Middle frontal gyrus (tissue), 1 donor: ENCODE results near the gene SAP30BP.

Experiments used
- DNase-seq: peaks from one replicate; pipeline ENCODE4 v3.0.0-alpha.2; 2015; ENCODE audit warnings: low spot score; ENCODE audit errors: extremely low spot score

SAP30BP gene

DNA sequence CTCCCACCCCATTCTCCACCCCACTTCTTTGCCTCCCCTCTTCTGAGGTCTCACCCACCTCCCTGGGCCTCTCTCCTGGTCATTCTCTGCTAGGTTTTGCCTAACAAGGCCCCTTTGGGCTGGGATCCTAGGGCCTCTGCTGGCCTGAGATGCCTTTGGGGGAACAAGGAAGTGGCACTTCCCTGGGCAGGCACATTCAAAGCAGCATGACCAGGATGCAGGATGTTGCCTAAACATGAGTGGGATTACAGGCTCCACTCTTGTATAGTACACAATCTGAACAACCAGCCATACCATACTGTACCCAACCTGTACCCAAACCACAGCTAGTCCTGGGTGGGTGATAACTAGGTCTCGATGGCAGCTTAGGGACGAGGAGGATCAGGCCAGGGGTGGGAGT is 88.9 kb downstream of the SAP30BP start:
- no peak for DNase-seq

DNA sequence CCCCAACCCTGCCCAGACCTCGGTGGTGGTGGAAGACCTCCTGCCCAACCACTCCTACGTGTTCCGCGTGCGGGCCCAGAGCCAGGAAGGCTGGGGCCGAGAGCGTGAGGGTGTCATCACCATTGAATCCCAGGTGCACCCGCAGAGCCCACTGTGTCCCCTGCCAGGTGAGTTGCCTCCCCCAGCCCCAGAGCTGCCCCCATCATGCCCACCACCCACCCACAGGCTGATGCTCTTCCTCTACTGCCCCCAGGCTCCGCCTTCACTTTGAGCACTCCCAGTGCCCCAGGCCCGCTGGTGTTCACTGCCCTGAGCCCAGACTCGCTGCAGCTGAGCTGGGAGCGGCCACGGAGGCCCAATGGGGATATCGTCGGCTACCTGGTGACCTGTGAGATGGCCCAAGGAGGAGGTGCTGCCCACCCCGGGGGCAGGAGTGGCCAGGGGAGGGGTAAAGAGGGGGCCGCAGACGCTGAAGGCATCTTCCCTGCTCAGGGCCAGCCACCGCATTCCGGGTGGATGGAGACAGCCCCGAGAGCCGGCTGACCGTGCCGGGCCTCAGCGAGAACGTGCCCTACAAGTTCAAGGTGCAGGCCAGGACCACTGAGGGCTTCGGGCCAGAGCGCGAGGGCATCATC is 89.4 kb downstream of the SAP30BP start:
- DNase-seq = no peak

DNA sequence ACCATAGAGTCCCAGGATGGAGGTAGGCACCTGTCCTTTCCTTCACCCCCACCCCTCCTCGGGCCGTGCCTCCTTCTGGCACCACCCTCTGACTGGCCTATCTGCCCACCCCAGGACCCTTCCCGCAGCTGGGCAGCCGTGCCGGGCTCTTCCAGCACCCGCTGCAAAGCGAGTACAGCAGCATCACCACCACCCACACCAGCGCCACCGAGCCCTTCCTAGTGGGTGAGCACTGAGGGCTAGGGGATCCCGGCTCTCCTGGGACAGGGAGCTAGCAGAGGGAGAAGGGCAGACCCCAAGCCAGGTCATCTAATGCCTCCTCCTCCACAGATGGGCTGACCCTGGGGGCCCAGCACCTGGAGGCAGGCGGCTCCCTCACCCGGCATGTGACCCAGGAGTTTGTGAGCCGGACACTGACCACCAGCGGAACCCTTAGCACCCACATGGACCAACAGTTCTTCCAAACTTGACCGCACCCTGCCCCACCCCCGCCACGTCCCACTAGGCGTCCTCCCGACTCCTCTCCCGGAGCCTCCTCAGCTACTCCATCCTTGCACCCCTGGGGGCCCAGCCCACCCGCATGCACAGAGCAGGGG is 90.0 kb downstream of the SAP30BP start:
- no peak for DNase-seq
